GM13976 (cell line): ENCODE measurements around the gene TMX4.

Experiments used
- DNase-seq: peaks from one replicate; pipeline ENCODE4 v3.0.0; 2012; ENCODE audit warnings: low spot score
- CTCF ChIP-seq: IDR thresholded peaks from 2 replicates; pipeline ENCODE4 v1.5.1; 2012; ENCODE audit warnings: borderline replicate concordance, mild to moderate bottlenecking; ENCODE audit not compliant: insufficient read depth; ENCODE audit errors: extremely low read depth, missing control alignments, control extremely low read depth
- in situ Hi-C: fragments of 300-500 bp; cut with MboI; formaldehyde crosslinking; loops from one replicate; pipeline ENCODE4 v1.12.0; 2022; ENCODE audit warnings: low sequenced_read_pairs, mixed read lengths, inconsistent platforms; ENCODE audit not compliant: unreplicated experiment

Gene TMX4

GRCh38 chr20:8005575-8006366, 13.8 kb downstream of the TMX4 start:
- TF ChIP-seq CTCF: no peak
- no peak for DNase-seq
- in situ Hi-C loops: no loop called here

DNA sequence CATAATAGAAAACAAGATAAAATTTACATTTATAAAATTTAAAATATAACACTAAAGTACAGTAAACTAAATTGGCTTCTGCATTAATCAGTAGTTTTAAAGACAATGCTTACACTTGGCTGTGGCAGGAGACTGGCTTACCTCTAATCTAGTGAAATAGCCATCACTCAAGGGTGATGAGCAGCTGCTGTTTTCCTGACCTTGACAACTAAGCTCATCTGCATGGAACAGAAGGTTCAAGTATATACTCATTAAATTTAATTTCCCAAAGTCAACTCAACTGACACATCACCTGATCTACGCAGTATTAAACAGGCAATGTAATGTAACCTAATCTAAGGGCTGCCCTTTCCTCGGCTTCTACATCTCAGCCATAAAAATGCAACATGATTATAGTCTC, 14.5 kb downstream of the TMX4 start:
- in situ Hi-C loops: no loop called here
- no peak for TF ChIP-seq CTCF
- DNase-seq: no peak

DNA sequence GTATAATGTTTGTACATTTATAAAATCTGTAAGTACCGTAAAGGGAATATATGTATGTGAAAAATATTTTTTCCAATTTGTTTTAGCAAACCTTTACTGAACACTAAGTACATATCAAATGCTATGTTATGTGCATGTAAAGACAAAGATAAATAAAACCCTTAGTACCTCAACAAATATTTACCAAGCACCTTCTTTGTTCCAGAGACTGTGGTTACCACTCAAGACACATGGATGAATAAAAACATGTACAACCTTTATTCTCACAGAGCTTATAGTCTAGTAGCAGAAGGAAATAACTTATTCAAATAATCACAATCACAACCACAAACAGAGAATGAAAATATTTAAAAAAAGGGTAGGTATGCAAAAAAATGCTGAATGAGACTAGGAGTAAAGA, 17.5 kb downstream of the TMX4 start:
- DNase-seq: no peak
- in situ Hi-C loops: no loop called here
- TF ChIP-seq CTCF: no peak

- TF ChIP-seq CTCF: no peak
- no peak for DNase-seq
- in situ Hi-C loops: no loop called here
These were observed 18.8 kb downstream of the TMX4 start for GRCh38 chr20:8000796-8001195.

- no peak for DNase-seq
- in situ Hi-C loops: no loop called here
- TF ChIP-seq CTCF: no peak
These were observed 22.7 kb downstream of the TMX4 start for GRCh38 chr20:7996898-7997297.

GRCh38 chr20:7994809-7995208, 24.8 kb downstream of the TMX4 start:
- in situ Hi-C loops: no loop called here
- no peak for DNase-seq
- TF ChIP-seq CTCF: no peak

- DNase-seq: no peak
- in situ Hi-C loops: no loop called here
- no peak for TF ChIP-seq CTCF
These were observed 25.9 kb downstream of the TMX4 start for GRCh38 chr20:7993703-7994102.
